Measurements from ENCODE around the gene GALNT6.

The GALNT6 gene

GRCh38 chr12:51404627-51405026 is 13.4 kb upstream of the GALNT6 start:
- no peaks in the 10 kb centered on the region for H3K4me1 ChIP-seq (ENCODE audit: control insufficient read depth, insufficient read depth, low read length)
- H3K4me3 ChIP-seq (ENCODE audit: low read length in 2 of 2): no peak overlapping the region
- no peaks in the 10 kb centered on the region for H3K36me3 ChIP-seq (ENCODE audit: control insufficient read depth in 2 of 2, insufficient read depth in 2 of 2, low read length in 2 of 2)

GRCh38 chr12:51403681-51404136 is 12.5 kb upstream of the GALNT6 start:
- H3K9ac ChIP-seq (ENCODE audit: low read length in 2 of 2): no peak overlapping the region
- no peaks in the 10 kb centered on the region for H3K9me3 ChIP-seq (ENCODE audit: control insufficient read depth in 2 of 2, low read length in 2 of 2)
- no peaks in the 10 kb centered on the region for H3K4me1 ChIP-seq (ENCODE audit: control insufficient read depth, insufficient read depth, low read length)
- no peak overlapping the region for H3K4me3 ChIP-seq (ENCODE audit: low read length in 2 of 2)
- no peak overlapping the region for H3K27ac ChIP-seq (ENCODE audit: low read length)
- no peaks in the 10 kb centered on the region for H3K36me3 ChIP-seq (ENCODE audit: control insufficient read depth in 2 of 2, insufficient read depth in 2 of 2, low read length in 2 of 2)
- H3K27me3 ChIP-seq (ENCODE audit: control insufficient read depth in 1 of 2, insufficient read depth in 2 of 2, low read length in 2 of 2): peaks cover 0 to 7% of the 10 kb centered on the region in 2 donors

More at GRCh38 chr12:51404627-51405026, 13.4 kb upstream of the GALNT6 start:
- H3K9ac ChIP-seq (ENCODE audit: low read length in 2 of 2): no peak overlapping the region
- H3K27ac ChIP-seq (ENCODE audit: low read length): no peak overlapping the region
- peaks cover 0 to 7% of the 10 kb centered on the region in 2 donors for H3K27me3 ChIP-seq (ENCODE audit: control insufficient read depth in 1 of 2, insufficient read depth in 2 of 2, low read length in 2 of 2)
- no peaks in the 10 kb centered on the region for H3K9me3 ChIP-seq (ENCODE audit: control insufficient read depth in 2 of 2, low read length in 2 of 2)

GRCh38 chr12:51403159-51403558 is 12.0 kb upstream of the GALNT6 start:
- H3K9ac ChIP-seq (ENCODE audit: low read length in 2 of 2): no peak overlapping the region
- no peaks in the 10 kb centered on the region for H3K9me3 ChIP-seq (ENCODE audit: control insufficient read depth in 2 of 2, low read length in 2 of 2)
- no peak overlapping the region for H3K27ac ChIP-seq (ENCODE audit: low read length)
- no peaks in the 10 kb centered on the region for H3K4me1 ChIP-seq (ENCODE audit: control insufficient read depth, insufficient read depth, low read length)
- H3K36me3 ChIP-seq (ENCODE audit: control insufficient read depth in 2 of 2, insufficient read depth in 2 of 2, low read length in 2 of 2): no peaks in the 10 kb centered on the region
- no peak overlapping the region for H3K4me3 ChIP-seq (ENCODE audit: low read length in 2 of 2)
- H3K27me3 ChIP-seq (ENCODE audit: control insufficient read depth in 1 of 2, insufficient read depth in 2 of 2, low read length in 2 of 2): peaks cover 0 to 7% of the 10 kb centered on the region in 2 donors

- no peaks in the 10 kb centered on the region for H3K9me3 ChIP-seq (ENCODE audit: control insufficient read depth in 2 of 2, low read length in 2 of 2)
- peaks cover 0 to 7% of the 10 kb centered on the region in 2 donors for H3K27me3 ChIP-seq (ENCODE audit: control insufficient read depth in 1 of 2, insufficient read depth in 2 of 2, low read length in 2 of 2)
- H3K4me1 ChIP-seq (ENCODE audit: control insufficient read depth, insufficient read depth, low read length): no peaks in the 10 kb centered on the region
- no peaks in the 10 kb centered on the region for H3K36me3 ChIP-seq (ENCODE audit: control insufficient read depth in 2 of 2, insufficient read depth in 2 of 2, low read length in 2 of 2)
- no peak overlapping the region for H3K9ac ChIP-seq (ENCODE audit: low read length in 2 of 2)
- H3K4me3 ChIP-seq (ENCODE audit: low read length in 2 of 2): no peak overlapping the region
- H3K27ac ChIP-seq (ENCODE audit: low read length): no peak overlapping the region
Observed at GRCh38 chr12:51401900-51402299, 10.7 kb upstream of the GALNT6 start.

- Histone ChIP-seq H3K27me3 (ENCODE audit: control insufficient read depth in 1 of 2, insufficient read depth in 2 of 2, low read length in 2 of 2) (peaks cover 0 to 7% of the 10 kb centered on the region in 2 donors), H3K4me3 (ENCODE audit: low read length in 2 of 2) (no peak overlapping the region), H3K4me1 (ENCODE audit: control insufficient read depth, insufficient read depth, low read length) (no peaks in the 10 kb centered on the region), H3K27ac (ENCODE audit: low read length) (no peak overlapping the region), H3K9me3 (ENCODE audit: control insufficient read depth in 2 of 2, low read length in 2 of 2) (no peaks in the 10 kb centered on the region), H3K36me3 (ENCODE audit: control insufficient read depth in 2 of 2, insufficient read depth in 2 of 2, low read length in 2 of 2) (no peaks in the 10 kb centered on the region), H3K9ac (ENCODE audit: low read length in 2 of 2) (no peak overlapping the region)
Observed at GRCh38 chr12:51401486-51401885, 10.3 kb upstream of the GALNT6 start.

- H3K27ac ChIP-seq (ENCODE audit: low read length): no peak overlapping the region
- no peak overlapping the region for H3K9ac ChIP-seq (ENCODE audit: low read length in 2 of 2)
- H3K36me3 ChIP-seq (ENCODE audit: control insufficient read depth in 2 of 2, insufficient read depth in 2 of 2, low read length in 2 of 2): no peaks in the 10 kb centered on the region
- H3K9me3 ChIP-seq (ENCODE audit: control insufficient read depth in 2 of 2, low read length in 2 of 2): no peaks in the 10 kb centered on the region
- H3K4me1 ChIP-seq (ENCODE audit: control insufficient read depth, insufficient read depth, low read length): no peaks in the 10 kb centered on the region
- H3K4me3 ChIP-seq (ENCODE audit: low read length in 2 of 2): no peak overlapping the region
- peaks cover 0 to 7% of the 10 kb centered on the region in 2 donors for H3K27me3 ChIP-seq (ENCODE audit: control insufficient read depth in 1 of 2, insufficient read depth in 2 of 2, low read length in 2 of 2)
Observed at GRCh38 chr12:51401020-51401419, 9.8 kb upstream of the GALNT6 start.

- H3K27ac ChIP-seq (ENCODE audit: low read length): no peak overlapping the region
- no peak overlapping the region for H3K9ac ChIP-seq (ENCODE audit: low read length in 2 of 2)
- no peaks in the 10 kb centered on the region for H3K36me3 ChIP-seq (ENCODE audit: control insufficient read depth in 2 of 2, insufficient read depth in 2 of 2, low read length in 2 of 2)
- H3K4me1 ChIP-seq (ENCODE audit: control insufficient read depth, insufficient read depth, low read length): no peaks in the 10 kb centered on the region
- no peaks in the 10 kb centered on the region for H3K9me3 ChIP-seq (ENCODE audit: control insufficient read depth in 2 of 2, low read length in 2 of 2)
- H3K27me3 ChIP-seq (ENCODE audit: control insufficient read depth in 1 of 2, insufficient read depth in 2 of 2, low read length in 2 of 2): peaks cover 0 to 7% of the 10 kb centered on the region in 2 donors
- no peak overlapping the region for H3K4me3 ChIP-seq (ENCODE audit: low read length in 2 of 2)
Observed at GRCh38 chr12:51399891-51400290, 8.7 kb upstream of the GALNT6 start.

GRCh38 chr12:51397670-51398069 is 6.5 kb upstream of the GALNT6 start:
- H3K27me3 ChIP-seq (ENCODE audit: control insufficient read depth in 1 of 2, insufficient read depth in 2 of 2, low read length in 2 of 2): peaks cover 5 to 9% of the 10 kb centered on the region in 2 donors
- no peaks in the 10 kb centered on the region for H3K36me3 ChIP-seq (ENCODE audit: control insufficient read depth in 2 of 2, insufficient read depth in 2 of 2, low read length in 2 of 2)
- H3K27ac ChIP-seq (ENCODE audit: low read length): no peak overlapping the region
- no peaks in the 10 kb centered on the region for H3K9me3 ChIP-seq (ENCODE audit: control insufficient read depth in 2 of 2, low read length in 2 of 2)
- H3K4me1 ChIP-seq (ENCODE audit: control insufficient read depth, insufficient read depth, low read length): no peaks in the 10 kb centered on the region
- no peak overlapping the region for H3K9ac ChIP-seq (ENCODE audit: low read length in 2 of 2)
- no peak overlapping the region for H3K4me3 ChIP-seq (ENCODE audit: low read length in 2 of 2)

GRCh38 chr12:51395283-51396230 is 4.4 kb upstream of the GALNT6 start:
- Histone ChIP-seq H3K27ac (ENCODE audit: low read length) (no peak overlapping the region), H3K9ac (ENCODE audit: low read length in 2 of 2) (no peak overlapping the region), H3K4me1 (ENCODE audit: control insufficient read depth, insufficient read depth, low read length) (peaks cover 8% of the 10 kb centered on the region)

GRCh38 chr12:51393676-51394545 is 2.7 kb upstream of the GALNT6 start:
- H3K9ac ChIP-seq (ENCODE audit: low read length in 2 of 2): no peak overlapping the region
- no peak overlapping the region for H3K27ac ChIP-seq (ENCODE audit: low read length)
- no peaks in the 10 kb centered on the region for H3K9me3 ChIP-seq (ENCODE audit: control insufficient read depth in 2 of 2, low read length in 2 of 2)
- H3K4me1 ChIP-seq (ENCODE audit: control insufficient read depth, insufficient read depth, low read length): peaks cover 8% of the 10 kb centered on the region
- peaks cover 9 to 24% of the 10 kb centered on the region in 2 donors for H3K27me3 ChIP-seq (ENCODE audit: control insufficient read depth in 1 of 2, insufficient read depth in 2 of 2, low read length in 2 of 2)
- H3K36me3 ChIP-seq (ENCODE audit: control insufficient read depth in 2 of 2, insufficient read depth in 2 of 2, low read length in 2 of 2): no peaks in the 10 kb centered on the region
- no peak overlapping the region for H3K4me3 ChIP-seq (ENCODE audit: low read length in 2 of 2)

More at GRCh38 chr12:51395283-51396230, 4.4 kb upstream of the GALNT6 start:
- Histone ChIP-seq H3K4me3 (ENCODE audit: low read length in 2 of 2) (no peak overlapping the region), H3K27me3 (ENCODE audit: control insufficient read depth in 1 of 2, insufficient read depth in 2 of 2, low read length in 2 of 2) (peaks cover 9 to 21% of the 10 kb centered on the region in 2 donors), H3K9me3 (ENCODE audit: control insufficient read depth in 2 of 2, low read length in 2 of 2) (no peaks in the 10 kb centered on the region), H3K36me3 (ENCODE audit: control insufficient read depth in 2 of 2, insufficient read depth in 2 of 2, low read length in 2 of 2) (no peaks in the 10 kb centered on the region)
